Stimulated activated CD8-positive, alpha-beta memory T cell treated with anti-CD3 and anti-CD28 coated beads, Interleukin-4, amount 100 ng/mL, for 4 hours (primary cell): Measurements from ENCODE around the gene EHHADH.
"Not testable (repeated sequence)": the region's sequence is repeated elsewhere in the genome, so short reads cannot be mapped to it uniquely, and the experiment has no call there.

ENCODE experiments used
- DNase-seq, 2 donors: peaks; one replicate each; pipeline ENCODE4 v3.0.0-alpha.2; 2020; ENCODE audit warnings: low read depth in 2 of 2, low spot score in 1 of 2

The EHHADH gene

GRCh38 chr3:185253133-185253532 is 716 bp downstream of the EHHADH start:
- not testable (repeated sequence) for DNase-seq

- no peak for DNase-seq
Observed at GRCh38 chr3:185251272-185251671, 2.6 kb downstream of the EHHADH start.

DNA sequence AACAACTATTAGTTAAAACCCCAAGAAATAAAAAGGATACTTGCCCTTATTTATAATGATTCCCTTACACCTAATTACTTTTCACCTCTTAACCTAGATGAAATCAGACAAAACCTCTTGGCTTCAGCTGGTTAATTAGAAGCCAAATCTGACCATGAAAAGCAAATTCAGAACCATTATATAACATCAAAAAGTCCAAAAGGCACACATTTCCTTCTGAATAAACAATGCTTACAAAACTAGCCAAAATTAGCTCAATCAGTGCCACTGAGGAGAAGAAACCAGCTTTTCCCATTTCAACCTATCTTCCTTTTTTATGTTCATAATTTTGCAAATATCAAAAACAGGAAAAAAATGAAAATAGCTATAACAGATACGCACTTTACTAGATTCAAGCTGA is 3.2 kb downstream of the EHHADH start:
- DNase-seq: no peak

DNA sequence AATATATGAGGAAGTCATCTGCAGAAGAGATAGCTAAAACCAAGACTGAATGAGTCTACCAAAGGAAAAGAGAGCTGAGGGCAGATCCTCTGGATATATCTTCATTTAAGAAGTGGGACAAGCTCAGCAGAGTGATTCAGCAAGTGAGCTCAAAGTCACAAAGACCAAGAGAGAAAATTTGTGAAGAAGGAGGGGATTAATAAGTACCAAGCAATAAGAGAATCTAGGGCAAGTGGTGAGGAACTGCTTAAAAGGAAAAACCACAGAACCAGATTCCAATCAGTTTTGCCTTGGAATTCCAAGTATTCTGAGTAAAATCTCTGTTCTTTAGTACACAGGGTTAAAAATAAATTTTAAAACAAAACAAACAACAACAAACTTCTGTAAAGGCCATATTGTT is 3.6 kb downstream of the EHHADH start:
- no peak for DNase-seq

DNA sequence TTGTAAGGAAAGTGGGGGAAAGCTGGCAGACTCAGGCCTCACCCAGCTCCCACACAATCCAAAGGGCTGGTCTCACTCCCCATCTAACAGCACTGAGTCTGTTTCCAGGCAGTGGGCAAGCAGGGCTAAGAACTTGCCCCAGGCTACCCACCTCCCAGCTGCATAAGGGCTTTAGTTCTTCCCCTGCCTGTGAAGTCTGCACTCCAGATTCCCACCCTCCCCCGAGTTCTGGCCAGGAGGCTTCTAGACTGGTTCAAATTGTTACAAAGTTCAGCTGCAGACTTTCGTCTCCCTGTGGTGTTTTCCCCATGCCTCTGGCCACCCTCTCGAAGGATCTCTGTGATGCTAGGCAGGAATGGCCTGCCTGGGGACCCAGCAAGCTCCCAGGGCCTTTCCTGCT is 11.2 kb downstream of the EHHADH start:
- no peak for DNase-seq

GRCh38 chr3:185236969-185237368 is 16.9 kb downstream of the EHHADH start:
- DNase-seq: no peak

GRCh38 chr3:185233328-185233727 is 20.5 kb downstream of the EHHADH start:
- DNase-seq: no peak

DNA sequence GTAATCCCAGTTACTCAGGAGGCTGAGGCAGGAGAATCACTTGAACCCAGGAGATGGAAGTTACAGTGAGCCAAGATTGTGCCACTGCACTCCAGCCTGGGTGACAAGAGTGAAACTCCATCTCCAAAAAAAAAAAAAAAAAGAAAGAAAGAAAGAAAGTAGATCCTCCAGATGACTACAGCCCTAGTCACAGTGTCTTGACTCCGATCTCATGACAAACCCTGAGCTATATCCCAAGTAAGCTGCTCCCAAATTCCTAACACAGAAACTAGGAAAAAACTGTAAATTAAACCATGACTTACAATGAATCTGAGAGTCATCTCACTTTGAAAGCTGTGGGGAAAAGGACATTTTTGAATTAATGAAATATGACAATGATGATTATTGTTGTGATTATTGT is 27.3 kb downstream of the EHHADH start:
- DNase-seq: not testable (repeated sequence)

GRCh38 chr3:185225523-185225922 is 28.3 kb downstream of the EHHADH start:
- no peak for DNase-seq

DNA sequence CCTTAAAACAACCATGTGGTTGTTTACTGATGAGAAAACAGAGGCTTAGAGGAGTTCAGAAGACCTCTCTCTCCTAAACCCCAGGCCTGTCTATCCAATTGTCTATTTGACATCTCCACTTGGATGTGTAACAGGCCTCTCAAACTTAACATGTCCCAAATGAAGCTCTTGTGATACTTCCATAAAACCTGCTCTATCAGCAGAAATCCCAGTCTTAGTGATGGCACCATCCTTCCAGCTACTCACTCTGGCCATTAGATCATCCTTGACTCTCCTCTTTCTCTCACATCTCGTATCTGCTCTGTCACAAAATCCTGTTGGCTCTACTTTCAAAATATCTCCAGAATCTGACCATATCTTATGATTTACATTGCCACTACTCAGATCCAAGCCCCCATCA is 28.8 kb downstream of the EHHADH start:
- no peak for DNase-seq

DNA sequence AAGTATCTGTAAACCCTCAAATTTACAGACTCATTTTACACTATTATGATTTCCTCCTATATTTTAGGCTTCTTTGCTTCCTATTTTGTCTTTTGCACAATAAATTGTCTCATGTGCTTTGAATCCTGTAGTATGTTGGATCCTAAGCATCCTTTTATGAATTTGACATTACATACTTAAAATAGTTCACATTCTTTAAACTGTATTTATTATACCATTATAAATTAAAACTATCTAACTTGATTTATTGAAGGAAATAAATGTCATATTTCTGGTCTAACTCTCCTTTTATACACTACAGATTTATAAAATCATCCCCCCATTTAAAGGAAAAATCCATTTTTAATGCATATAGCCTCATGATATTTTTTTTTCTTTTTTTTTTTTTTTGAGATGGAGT is 32.6 kb downstream of the EHHADH start:
- DNase-seq: no peak

DNA sequence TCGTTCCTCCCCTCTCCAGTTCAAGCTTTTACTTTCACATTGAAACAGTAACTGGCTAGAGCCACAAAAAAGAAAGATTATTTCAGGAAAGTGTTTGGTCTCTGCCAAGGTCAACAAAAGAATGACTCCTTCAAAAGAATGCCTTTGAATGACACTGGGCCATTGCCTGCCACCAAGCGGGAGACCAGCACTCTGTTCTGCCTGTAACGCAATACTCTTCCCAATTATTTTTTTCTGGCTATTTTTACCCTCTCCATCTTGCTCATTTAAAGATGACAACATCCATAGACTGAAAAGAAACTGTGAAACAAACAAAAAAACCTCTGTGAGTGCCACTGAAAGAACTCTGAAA is 37.3 kb downstream of the EHHADH start:
- DNase-seq: no peak

DNA sequence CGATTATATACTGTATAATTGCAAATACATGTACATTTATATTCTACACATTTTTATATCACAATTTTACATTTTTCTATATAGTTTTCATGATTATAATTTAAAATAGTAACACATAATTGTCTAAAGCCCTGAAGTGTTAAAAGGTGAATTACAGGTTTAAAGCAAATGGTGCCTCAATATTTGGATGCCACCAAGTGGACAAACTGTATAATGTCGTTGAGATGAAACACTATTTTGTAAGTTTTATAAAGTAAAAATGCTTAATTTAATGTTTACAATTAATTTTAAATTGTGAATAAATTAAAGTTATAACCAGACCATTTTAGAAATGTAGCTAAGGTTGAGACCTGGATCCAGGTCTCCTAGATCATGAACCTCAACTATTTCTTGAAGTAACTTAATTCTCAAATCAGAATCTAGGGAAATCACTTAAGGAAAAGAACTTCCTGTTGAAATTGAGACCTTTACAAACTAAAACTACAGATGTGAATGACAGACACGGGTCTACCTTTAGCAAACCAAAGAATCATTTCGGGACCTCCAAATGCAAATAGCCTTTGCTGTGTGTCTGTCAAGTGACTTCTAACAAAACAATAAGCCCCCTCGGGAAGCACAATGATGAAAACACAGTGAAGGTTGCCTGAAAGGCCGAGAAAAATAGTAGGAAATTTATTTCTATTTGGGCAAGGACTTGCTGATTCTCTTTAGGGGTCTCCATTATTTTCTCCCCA is 37.8 kb downstream of the EHHADH start:
- DNase-seq: no peak

- DNase-seq: no peak
Observed at GRCh38 chr3:185212559-185212958, 41.3 kb downstream of the EHHADH start.

DNA sequence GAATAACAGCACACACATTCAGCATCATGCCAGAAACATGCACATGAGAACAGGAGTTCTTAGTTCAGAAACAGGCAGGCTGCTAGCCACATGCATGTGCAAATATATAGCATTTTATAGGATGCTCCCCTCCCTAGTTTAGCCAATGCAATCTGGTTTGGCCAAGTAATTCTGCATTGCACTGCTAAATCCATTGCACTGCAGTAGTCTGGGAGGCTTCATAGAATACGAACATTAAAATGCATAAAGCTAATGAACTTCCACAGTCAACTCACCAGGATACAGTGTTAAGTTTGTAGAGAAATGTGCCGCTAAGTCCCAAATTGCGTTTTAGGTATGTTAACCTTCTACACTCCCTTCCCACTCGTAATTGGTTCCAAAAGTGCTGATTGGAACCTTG is 41.8 kb downstream of the EHHADH start:
- DNase-seq: no peak

- DNase-seq: no peak
Observed at GRCh38 chr3:185210621-185211142, 43.2 kb downstream of the EHHADH start.

DNA sequence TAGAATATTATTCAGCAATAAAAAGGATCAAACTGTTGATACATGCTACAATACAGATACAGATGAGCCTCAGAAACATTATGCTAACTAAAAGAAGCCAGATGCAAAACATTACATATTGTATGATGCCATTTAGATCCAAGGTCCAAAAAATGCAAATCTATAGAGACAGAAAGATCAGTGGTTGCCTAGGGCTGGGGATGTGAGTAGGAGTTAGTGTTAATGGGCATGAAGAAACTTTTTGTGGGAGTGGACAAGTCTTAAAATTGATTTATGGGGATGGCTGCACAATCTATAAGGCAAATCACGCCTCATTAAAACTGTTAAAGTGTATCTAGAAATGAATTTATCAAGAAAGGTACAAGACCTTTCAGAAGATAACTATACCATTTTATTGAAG is 45.0 kb downstream of the EHHADH start:
- no peak for DNase-seq

- DNase-seq: no peak
Observed at GRCh38 chr3:185207931-185208746, 45.7 kb downstream of the EHHADH start.

GRCh38 chr3:185207481-185207880 is 46.4 kb downstream of the EHHADH start:
- no peak for DNase-seq

DNA sequence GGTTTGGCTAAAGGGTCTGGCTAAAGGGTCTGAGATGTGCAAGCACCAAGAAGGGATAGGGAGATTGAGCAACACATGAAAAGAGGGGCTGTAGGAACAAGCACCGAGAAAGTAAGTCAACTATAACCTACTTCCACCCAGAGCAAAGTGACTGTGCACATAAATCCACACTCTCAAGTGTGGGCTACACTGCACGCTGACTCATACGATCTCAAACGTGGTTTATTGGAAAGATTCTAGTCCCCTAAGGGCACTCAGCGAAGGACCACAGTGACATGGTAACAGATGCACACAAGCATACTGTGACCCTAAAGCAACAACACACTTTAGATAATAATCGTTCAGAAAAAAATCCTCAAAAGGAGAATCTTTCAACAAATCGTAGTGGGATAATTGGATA is 48.0 kb downstream of the EHHADH start:
- DNase-seq: no peak

- no peak for DNase-seq
Observed at GRCh38 chr3:185204894-185205293, 49.0 kb downstream of the EHHADH start.

- no peak for DNase-seq
Observed at GRCh38 chr3:185200639-185201038, 53.2 kb downstream of the EHHADH start.
